Measurements from ENCODE around the gene TCF12.

Gene TCF12

DNA sequence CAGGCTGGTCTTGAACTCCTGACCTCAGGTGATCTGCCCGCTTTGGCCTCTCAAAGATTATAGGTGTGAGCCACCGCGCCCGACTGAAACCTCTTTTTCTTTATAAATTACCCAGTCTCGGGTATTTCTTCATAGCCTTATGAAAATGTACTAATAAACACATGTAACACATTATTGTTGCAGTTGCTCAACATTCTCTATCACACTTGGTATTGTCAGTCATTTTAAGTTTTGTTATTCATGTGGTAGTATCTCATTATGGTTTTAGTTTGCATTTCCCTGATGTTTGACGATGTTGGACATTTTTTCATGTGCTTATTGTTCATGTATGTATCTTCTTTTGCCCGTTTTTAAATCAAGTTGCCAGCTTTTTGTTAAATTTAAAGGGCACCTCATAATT, 109.7 kb downstream of the TCF12 start:
- Mint-ChIP-seq H3K27ac (no peak overlapping the region), H3K36me3 (no peaks in the 10 kb centered on the region), H3K4me3 (no peak overlapping the region), H3K9me3 (peaks cover 2% of the 10 kb centered on the region), H3K4me1 (peaks cover 35% of the 10 kb centered on the region)
- no peak for ATAC-seq
- DNase-seq (ENCODE audit: low spot score in 2 of 2) = no peak

DNA sequence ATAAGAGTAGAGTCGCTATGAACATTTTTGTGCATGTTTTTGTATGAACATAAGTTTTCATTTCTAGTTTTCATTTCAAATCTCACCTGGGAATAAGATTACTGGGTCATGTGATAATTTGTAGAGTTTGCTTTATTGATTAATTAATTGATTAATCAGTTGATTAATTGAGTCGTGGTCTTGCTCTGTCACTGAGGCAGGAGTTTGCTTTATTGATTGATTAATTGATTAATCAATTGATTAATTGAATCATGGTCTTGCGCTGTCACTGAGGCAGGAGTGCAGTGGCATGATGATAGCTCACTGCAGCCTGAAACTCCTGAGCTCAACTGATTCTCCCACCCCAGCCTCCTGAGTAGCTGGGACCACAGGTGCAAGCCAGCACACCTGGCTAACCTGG, 111.6 kb downstream of the TCF12 start:
- Mint-ChIP-seq H3K9me3 (peaks cover 2% of the 10 kb centered on the region), H3K27ac (no peak overlapping the region), H3K4me1 (peaks cover 35% of the 10 kb centered on the region), H3K36me3 (no peaks in the 10 kb centered on the region), H3K4me3 (no peak overlapping the region)
- DNase-seq (ENCODE audit: low spot score in 2 of 2) (no peak), ATAC-seq (no peak)

- Mint-ChIP-seq H3K4me3 (no peak overlapping the region), H3K9me3 (peaks cover 2% of the 10 kb centered on the region), H3K4me1 (peaks cover 31% of the 10 kb centered on the region), H3K27ac (no peak overlapping the region), H3K36me3 (no peaks in the 10 kb centered on the region)
- ATAC-seq (no peak), DNase-seq (ENCODE audit: low spot score in 2 of 2) (no peak)
Observed at GRCh38 chr15:57031082-57031481, 112.6 kb downstream of the TCF12 start.

- no peak overlapping the region for H3K4me3 Mint-ChIP-seq
- H3K36me3 Mint-ChIP-seq = no peaks in the 10 kb centered on the region
- DNase-seq (ENCODE audit: low spot score in 2 of 2) (no peak), ATAC-seq (no peak)
- H3K4me1 Mint-ChIP-seq = peaks cover 36% of the 10 kb centered on the region
- peaks cover 2% of the 10 kb centered on the region for H3K9me3 Mint-ChIP-seq
- H3K27ac Mint-ChIP-seq = no peak overlapping the region
Observed at GRCh38 chr15:57031605-57032004, 113.2 kb downstream of the TCF12 start.

DNA sequence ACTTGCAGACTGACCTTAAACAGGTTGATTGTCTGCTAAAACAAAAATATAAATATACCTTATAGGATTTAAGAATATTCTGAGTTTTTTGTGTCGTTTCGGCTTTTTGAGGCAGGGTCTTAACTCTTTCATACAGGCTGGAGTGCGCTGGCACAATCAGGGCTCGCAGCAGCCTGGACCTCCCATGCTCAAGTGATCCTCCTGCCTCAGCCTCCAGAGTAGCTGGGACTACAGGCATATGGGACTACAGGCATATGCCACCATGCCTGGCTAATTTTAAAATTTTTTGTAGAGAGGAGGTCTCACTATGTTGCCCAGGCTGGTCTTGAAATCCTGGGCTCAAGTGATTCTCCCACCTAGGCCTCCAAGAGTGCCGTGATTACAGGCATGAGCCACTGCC, 113.9 kb downstream of the TCF12 start:
- Mint-ChIP-seq H3K9me3 (peaks cover 2% of the 10 kb centered on the region), H3K36me3 (no peaks in the 10 kb centered on the region)

DNA sequence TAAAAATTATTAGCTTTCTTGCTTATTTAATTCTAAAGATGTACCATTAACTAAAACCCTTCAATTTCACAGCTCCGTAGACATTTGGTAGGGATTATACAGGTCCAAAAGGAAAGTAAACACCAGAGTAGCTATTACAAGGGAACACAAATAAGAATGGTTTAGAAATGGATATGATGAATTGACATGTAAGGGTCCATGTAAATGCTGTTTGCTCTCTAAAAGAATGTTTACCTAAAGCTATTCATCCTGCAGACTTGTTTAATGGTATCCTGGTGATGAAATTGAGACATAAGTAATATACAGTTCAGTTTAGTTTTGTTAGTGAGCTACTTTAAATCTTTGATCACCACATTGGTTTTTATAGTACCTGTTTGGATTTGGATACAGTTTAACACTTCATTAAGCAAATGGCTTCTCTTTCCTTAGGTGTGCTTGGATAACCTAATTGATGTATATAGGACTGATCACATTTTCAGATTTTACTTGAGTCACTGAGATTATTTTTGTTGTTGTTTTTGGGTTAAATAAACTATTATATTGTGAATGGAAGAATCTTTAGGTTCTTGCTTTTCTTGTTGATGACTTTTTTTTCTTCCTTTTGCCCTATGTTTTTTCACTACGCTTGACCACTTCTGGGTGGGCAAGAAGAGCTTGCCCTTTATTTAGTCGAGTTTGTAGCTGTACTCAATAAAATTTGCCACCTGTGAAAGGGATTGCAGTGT, 115.4 kb downstream of the TCF12 start:
- Mint-ChIP-seq H3K4me1 (peaks cover 50% of the 10 kb centered on the region), H3K36me3 (no peaks in the 10 kb centered on the region), H3K27ac (no peak overlapping the region), H3K4me3 (no peak overlapping the region), H3K9me3 (no peaks in the 10 kb centered on the region)
- DNase-seq (ENCODE audit: low spot score in 2 of 2) (no peak), ATAC-seq (no peak)

More for the DNA sequence above, 113.9 kb downstream of the TCF12 start:
- ATAC-seq (no peak), DNase-seq (ENCODE audit: low spot score in 2 of 2) (no peak)
- H3K27ac Mint-ChIP-seq = no peak overlapping the region
- no peak overlapping the region for H3K4me3 Mint-ChIP-seq
- H3K4me1 Mint-ChIP-seq = peaks cover 43% of the 10 kb centered on the region

DNA sequence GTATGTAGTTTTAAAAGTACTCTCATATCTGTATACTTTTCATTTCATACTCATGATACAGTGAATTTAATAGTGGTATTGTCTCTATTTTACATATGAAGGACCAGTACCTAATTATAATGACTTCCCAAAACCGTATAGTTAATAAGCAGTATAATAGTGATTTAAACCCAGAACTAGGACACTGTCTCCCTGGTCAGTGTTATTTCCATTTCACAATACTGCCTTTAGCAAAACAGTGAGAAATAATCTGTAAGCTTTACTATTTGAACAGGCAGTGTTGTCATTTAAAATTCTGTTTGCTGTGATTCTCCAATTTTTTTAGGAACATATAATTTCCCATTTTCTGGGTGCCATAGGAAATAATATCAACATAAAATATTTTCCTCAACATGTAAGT, 116.2 kb downstream of the TCF12 start:
- no peaks in the 10 kb centered on the region for H3K9me3 Mint-ChIP-seq
- H3K36me3 Mint-ChIP-seq = no peaks in the 10 kb centered on the region
- H3K4me3 Mint-ChIP-seq = no peak overlapping the region
- ATAC-seq (no peak), DNase-seq (ENCODE audit: low spot score in 2 of 2) (no peak)
- H3K27ac Mint-ChIP-seq = no peak overlapping the region
- H3K4me1 Mint-ChIP-seq = peaks cover 58% of the 10 kb centered on the region

DNA sequence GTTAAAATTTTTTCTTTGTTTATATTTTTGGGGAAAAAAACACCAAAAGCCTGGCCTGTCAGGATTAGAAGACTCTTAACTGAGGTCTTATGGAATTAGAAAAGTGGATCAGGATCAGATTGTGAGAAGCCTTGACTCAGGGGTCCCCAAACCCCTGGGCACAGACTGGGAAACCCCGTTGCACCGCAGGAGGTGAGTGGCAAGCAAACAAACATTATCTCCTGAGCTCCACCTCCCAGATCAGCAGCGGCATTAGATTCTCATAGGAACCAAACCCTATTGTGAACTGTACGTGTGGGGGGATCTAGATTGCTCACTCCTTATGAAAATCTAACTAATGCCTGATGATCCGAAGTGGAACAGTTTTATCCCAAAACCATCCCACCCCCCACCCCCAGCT, 117.2 kb downstream of the TCF12 start:
- ATAC-seq = no peak
- no peak overlapping the region for H3K27ac Mint-ChIP-seq
- no peaks in the 10 kb centered on the region for H3K9me3 Mint-ChIP-seq
- DNase-seq (ENCODE audit: low spot score in 2 of 2) = no peak
- no peaks in the 10 kb centered on the region for H3K36me3 Mint-ChIP-seq
- peaks cover 66% of the 10 kb centered on the region for H3K4me1 Mint-ChIP-seq
- H3K4me3 Mint-ChIP-seq = no peak overlapping the region

- Mint-ChIP-seq H3K27ac (no peak overlapping the region), H3K4me1 (peaks cover 63% of the 10 kb centered on the region), H3K36me3 (no peaks in the 10 kb centered on the region), H3K4me3 (peak overlapping the region; percentile 20), H3K9me3 (no peaks in the 10 kb centered on the region)
- DNase-seq (ENCODE audit: low spot score in 2 of 2) (no peak), ATAC-seq (no peak)
Observed at GRCh38 chr15:57036352-57036751, 117.9 kb downstream of the TCF12 start.

- H3K4me3 Mint-ChIP-seq = peak overlapping the region; percentile 20
- ATAC-seq = peak; percentile 58
Observed at GRCh38 chr15:57037548-57037947, 119.1 kb downstream of the TCF12 start.

GRCh38 chr15:57038040-57038439, 119.6 kb downstream of the TCF12 start:
- Mint-ChIP-seq H3K27ac (peak overlapping the region; percentile 44), H3K9me3 (no peaks in the 10 kb centered on the region), H3K4me1 (peaks cover 58% of the 10 kb centered on the region), H3K4me3 (peak overlapping the region; percentile 20), H3K36me3 (no peaks in the 10 kb centered on the region)
- ATAC-seq = no peak
- DNase-seq (ENCODE audit: low spot score in 2 of 2) = no peak

More at GRCh38 chr15:57037548-57037947, 119.1 kb downstream of the TCF12 start:
- H3K4me1 Mint-ChIP-seq = peaks cover 58% of the 10 kb centered on the region
- H3K36me3 Mint-ChIP-seq = no peaks in the 10 kb centered on the region
- no peak for DNase-seq (ENCODE audit: low spot score in 2 of 2)
- H3K9me3 Mint-ChIP-seq = no peaks in the 10 kb centered on the region
- peak overlapping the region; percentile 44 for H3K27ac Mint-ChIP-seq

DNA sequence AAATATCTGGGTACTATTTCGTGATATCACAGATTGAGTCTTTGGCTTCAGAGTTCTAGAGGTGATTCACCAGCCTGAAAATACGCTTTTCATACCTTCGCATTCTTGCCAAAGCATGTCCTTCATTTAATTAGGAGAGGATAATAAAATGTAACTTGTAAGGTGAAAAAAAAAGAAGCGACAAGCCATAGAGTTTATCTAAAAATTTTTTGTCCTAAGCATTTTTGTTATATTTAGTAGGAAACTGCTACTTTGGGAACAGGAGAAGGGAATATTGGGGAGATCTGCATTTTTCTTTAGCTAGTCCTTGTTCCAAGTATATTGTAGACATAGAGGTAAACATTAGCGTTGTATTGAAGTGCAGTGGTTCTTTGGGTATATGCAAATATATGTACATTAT, 120.1 kb downstream of the TCF12 start:
- no peak overlapping the region for H3K4me3 Mint-ChIP-seq
- no peak overlapping the region for H3K27ac Mint-ChIP-seq

DNA sequence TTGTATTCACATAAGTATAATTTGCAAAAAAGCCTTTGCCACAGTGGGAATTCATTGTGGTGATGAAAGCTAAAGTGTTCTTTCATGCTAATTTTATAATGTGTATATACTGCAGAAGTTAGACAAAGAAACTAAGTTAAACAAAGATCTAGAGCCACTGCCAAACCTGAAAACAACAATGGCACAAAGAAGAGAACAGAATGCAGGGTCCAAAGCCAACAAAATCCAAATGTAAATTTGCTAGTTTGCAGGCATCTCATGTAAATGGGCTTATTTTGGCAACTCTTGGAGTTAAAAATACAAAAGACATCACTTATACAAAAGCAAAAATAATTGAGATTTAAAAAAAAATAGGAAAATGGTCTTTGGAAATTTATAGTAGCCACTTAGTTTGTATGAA, 123.0 kb downstream of the TCF12 start:
- Mint-ChIP-seq H3K36me3 (no peaks in the 10 kb centered on the region), H3K4me3 (no peak overlapping the region), H3K27ac (no peak overlapping the region), H3K9me3 (no peaks in the 10 kb centered on the region), H3K4me1 (peaks cover 57% of the 10 kb centered on the region)
- DNase-seq (ENCODE audit: low spot score in 2 of 2) (no peak), ATAC-seq (no peak)

More for the DNA sequence above, 120.1 kb downstream of the TCF12 start:
- DNase-seq (ENCODE audit: low spot score in 2 of 2) (no peak), ATAC-seq (no peak)
- Mint-ChIP-seq H3K9me3 (no peaks in the 10 kb centered on the region), H3K36me3 (no peaks in the 10 kb centered on the region), H3K4me1 (peaks cover 58% of the 10 kb centered on the region)

GRCh38 chr15:57044072-57044702, 125.7 kb downstream of the TCF12 start:
- peaks cover 41% of the 10 kb centered on the region for H3K4me1 Mint-ChIP-seq

DNA sequence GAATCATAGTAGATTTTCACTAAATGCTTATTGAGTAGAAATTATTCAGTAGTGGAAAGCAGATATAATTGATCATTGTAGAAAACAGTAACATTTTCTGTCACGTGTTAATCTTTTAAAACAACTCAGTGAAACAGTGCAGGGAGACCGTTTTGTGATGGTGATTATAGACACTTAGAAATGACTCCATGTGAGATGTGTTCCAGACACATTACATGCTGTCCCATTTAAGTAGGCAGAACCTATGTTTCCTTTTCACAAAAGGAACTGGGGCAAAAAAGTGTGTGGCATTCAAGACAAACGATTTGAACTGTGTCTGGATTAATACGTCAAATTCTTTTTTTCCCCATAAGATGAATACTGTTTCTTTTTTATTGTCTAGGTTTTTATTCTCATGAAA, 126.5 kb downstream of the TCF12 start:
- no peaks in the 10 kb centered on the region for H3K36me3 Mint-ChIP-seq
- H3K9me3 Mint-ChIP-seq = no peaks in the 10 kb centered on the region

More at GRCh38 chr15:57044072-57044702, 125.7 kb downstream of the TCF12 start:
- Mint-ChIP-seq H3K4me3 (no peak overlapping the region), H3K27ac (no peak overlapping the region), H3K36me3 (no peaks in the 10 kb centered on the region), H3K9me3 (no peaks in the 10 kb centered on the region)
- ATAC-seq (no peak), DNase-seq (ENCODE audit: low spot score in 2 of 2) (no peak)

GRCh38 chr15:57045741-57046382, 127.4 kb downstream of the TCF12 start:
- DNase-seq (ENCODE audit: low spot score in 2 of 2) = no peak
- H3K27ac Mint-ChIP-seq = no peak overlapping the region
- H3K9me3 Mint-ChIP-seq = no peaks in the 10 kb centered on the region
- peaks cover 32% of the 10 kb centered on the region for H3K4me1 Mint-ChIP-seq
- H3K4me3 Mint-ChIP-seq = no peak overlapping the region
- peak; percentile 76 for ATAC-seq
- H3K36me3 Mint-ChIP-seq = no peaks in the 10 kb centered on the region

More for the DNA sequence above, 126.5 kb downstream of the TCF12 start:
- DNase-seq (ENCODE audit: low spot score in 2 of 2) (no peak), ATAC-seq (no peak)
- H3K4me1 Mint-ChIP-seq = peaks cover 37% of the 10 kb centered on the region
- no peak overlapping the region for H3K4me3 Mint-ChIP-seq
- no peak overlapping the region for H3K27ac Mint-ChIP-seq

All from stimulated activated effector memory CD8-positive, alpha-beta T cell treated with anti-CD3 and anti-CD28 coated beads, Interleukin-12 subunit alpha, Interleukin-12 subunit beta, amount 100 ng/mL, for 72 hours (primary cell).